NCI-H1048 (cell line): Measurements from ENCODE around the gene RNF157.
"Not testable (repeated sequence)": the region's sequence is repeated elsewhere in the genome, so short reads cannot be mapped to it uniquely, and the experiment has no call there.

Experiments used
- DNase-seq: peaks from one replicate; lab custom pipeline; 2025; lab: John Stamatoyannopoulos, UW

Gene RNF157

GRCh38 chr17:76252967-76253766 is 12.9 kb upstream of the RNF157 start:
- DNase-seq = not testable (repeated sequence)

- DNase-seq = no peak
Measured at GRCh38 chr17:76252040-76252954, 12.0 kb upstream of the RNF157 start.

GRCh38 chr17:76251478-76252039 is 11.3 kb upstream of the RNF157 start:
- DNase-seq = no peak

- no peak for DNase-seq
Measured at GRCh38 chr17:76250141-76250540, 9.8 kb upstream of the RNF157 start.

GRCh38 chr17:76248013-76248782 is 7.9 kb upstream of the RNF157 start:
- no peak for DNase-seq

GRCh38 chr17:76247304-76247703 is 7.0 kb upstream of the RNF157 start:
- no peak for DNase-seq

- no peak for DNase-seq
Measured at GRCh38 chr17:76246080-76247066, 6.1 kb upstream of the RNF157 start.

GRCh38 chr17:76244721-76245120 is 4.4 kb upstream of the RNF157 start:
- not testable (repeated sequence) for DNase-seq

GRCh38 chr17:76243826-76244679 is 3.8 kb upstream of the RNF157 start:
- no peak for DNase-seq

- no peak for DNase-seq
Measured at GRCh38 chr17:76241691-76242255, 1.5 kb upstream of the RNF157 start.

GRCh38 chr17:76241204-76241538 is 878 bp upstream of the RNF157 start:
- no peak for DNase-seq

GRCh38 chr17:76239538-76240274 is 587 bp downstream of the RNF157 start:
- no peak for DNase-seq

GRCh38 chr17:76238847-76239537 is 1.3 kb downstream of the RNF157 start:
- no peak for DNase-seq

GRCh38 chr17:76237859-76238313 is 2.4 kb downstream of the RNF157 start:
- no peak for DNase-seq

- DNase-seq = no peak
Measured at GRCh38 chr17:76236603-76237002, 3.7 kb downstream of the RNF157 start.

- DNase-seq = no peak
Measured at GRCh38 chr17:76235883-76236282, 4.4 kb downstream of the RNF157 start.

GRCh38 chr17:76234354-76234679 is 6.0 kb downstream of the RNF157 start:
- no peak for DNase-seq
